ENCODE data around the gene WDR35.
"Not testable (repeated sequence)": the region's sequence is repeated elsewhere in the genome, so short reads cannot be mapped to it uniquely, and the experiment has no call there.

The WDR35 gene

DNA sequence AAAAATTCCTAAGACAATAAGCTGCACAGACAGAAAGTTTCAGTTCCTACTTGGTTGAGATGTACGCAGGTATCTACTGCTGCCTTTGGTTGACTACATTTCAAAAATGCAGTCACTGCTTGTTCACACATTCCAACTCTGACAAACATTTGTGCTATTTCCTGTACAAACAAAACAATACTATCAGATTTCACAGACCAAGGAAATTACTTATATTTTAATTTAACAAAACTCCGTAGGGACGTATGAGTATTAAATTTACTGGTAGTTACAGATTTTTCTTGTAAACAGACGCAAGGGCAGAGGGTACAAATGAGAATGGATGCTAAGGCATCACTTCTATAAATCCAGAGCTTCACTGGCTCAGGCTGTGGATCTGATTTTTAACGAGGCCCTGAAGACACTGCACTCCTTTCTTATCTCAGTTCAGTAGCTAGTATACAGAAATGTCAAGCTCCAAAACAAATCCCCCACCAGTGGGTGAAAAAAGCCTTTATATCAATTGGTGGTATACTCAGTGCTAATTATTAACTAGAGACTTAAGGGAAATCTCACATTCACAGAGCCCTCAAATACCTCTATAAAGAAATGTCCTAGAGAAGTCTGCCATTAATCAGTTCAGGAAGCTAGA, 56.4 kb downstream of the WDR35 start:
- TF ChIP-seq CTCF (IDR thresholded peaks at IDR 0.05; ENCODE audit: extremely low read depth, insufficient read depth, missing control alignments) = no peak
- no peak for DNase-seq (ENCODE audit: low spot score)
- in situ Hi-C loops (cut with MboI; ENCODE audit: low pct_unique_long_range_greater_than_20kb, low sequenced_read_pairs, unreplicated experiment) = no loop called here

DNA sequence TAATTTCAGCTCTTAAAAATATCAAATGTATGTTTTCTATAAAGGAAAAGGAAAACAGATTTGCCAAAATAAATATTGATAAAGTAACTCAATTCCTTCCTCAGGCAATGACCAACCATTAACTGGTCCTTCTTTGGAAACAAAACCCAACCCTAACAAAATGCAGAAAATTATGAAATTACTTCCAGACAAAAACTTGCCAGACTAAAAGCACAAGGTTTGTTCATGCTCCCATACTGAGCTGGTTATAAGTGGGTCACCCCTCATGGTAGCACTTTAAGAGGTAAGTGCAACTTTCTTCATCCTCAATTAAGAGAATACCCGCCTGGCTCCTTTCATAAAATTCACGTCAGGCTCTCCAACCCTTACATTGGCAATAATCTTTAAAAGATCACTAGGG, 57.0 kb downstream of the WDR35 start:
- in situ Hi-C loops (cut with MboI; ENCODE audit: low pct_unique_long_range_greater_than_20kb, low sequenced_read_pairs, unreplicated experiment) = no loop called here
- TF ChIP-seq CTCF (IDR thresholded peaks at IDR 0.05; ENCODE audit: extremely low read depth, insufficient read depth, missing control alignments) = no peak
- no peak for DNase-seq (ENCODE audit: low spot score)

DNA sequence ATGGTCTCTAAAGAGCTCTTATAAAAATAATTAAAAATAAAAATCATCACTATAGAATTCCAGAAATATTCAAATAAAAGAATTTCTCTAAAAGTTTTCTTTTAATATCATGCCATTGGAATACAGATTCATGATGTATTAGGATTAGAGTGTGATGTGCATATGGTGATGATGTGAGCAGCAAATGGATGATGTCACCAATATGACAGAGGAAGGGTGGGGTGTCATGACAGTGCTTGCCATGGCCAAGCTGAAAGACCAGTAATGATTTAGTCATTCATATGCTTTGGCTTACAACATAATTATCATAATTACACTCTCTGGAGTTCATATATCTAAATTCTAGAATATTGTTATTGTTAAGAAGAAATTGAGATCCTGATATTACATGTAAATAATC, 60.7 kb downstream of the WDR35 start:
- DNase-seq (ENCODE audit: low spot score) = no peak
- TF ChIP-seq CTCF (IDR thresholded peaks at IDR 0.05; ENCODE audit: extremely low read depth, insufficient read depth, missing control alignments) = no peak
- in situ Hi-C loops (cut with MboI; ENCODE audit: low pct_unique_long_range_greater_than_20kb, low sequenced_read_pairs, unreplicated experiment) = no loop called here

DNA sequence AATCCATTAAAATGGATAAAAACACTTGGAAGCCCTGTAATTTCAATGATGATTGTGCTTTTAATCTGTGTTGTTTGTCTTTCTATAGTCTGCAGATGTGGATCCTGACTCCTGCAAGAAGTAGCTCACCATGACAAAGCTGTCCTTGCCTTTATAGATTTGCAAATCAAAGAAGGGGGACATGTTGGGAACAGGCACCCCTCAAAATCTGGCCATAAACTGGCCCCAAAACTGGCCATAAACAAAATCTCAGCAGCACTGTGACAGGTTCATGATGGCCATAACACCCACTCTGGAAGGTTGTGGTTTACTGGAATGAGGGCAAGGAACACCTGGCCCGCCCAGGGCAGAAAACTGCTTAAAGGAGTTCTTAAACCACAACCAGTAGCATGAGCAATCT, 62.1 kb downstream of the WDR35 start:
- in situ Hi-C loops (cut with MboI; ENCODE audit: low pct_unique_long_range_greater_than_20kb, low sequenced_read_pairs, unreplicated experiment); DNase-seq (ENCODE audit: low spot score): not testable (repeated sequence)

DNA sequence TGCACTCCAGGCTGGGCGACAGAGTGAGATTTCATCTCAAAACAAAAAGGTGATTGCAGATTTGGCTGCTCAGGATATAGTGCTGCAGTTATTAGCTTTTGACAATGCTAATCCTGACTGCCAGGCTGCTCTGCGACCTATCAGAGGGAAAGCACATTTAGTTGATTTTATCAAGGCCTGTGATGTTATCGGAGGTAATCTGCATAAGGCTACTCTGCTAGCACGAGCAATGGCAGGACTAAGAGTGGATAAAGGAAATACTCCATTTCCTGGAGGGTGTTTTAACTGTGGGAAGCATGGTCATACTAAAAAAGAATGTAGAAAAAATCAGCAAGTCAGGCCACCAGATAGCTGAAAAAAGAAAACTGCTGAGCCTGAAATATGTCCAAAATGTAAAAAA, 65.4 kb downstream of the WDR35 start:
- in situ Hi-C loops (cut with MboI; ENCODE audit: low pct_unique_long_range_greater_than_20kb, low sequenced_read_pairs, unreplicated experiment) = not testable (repeated sequence)

DNA sequence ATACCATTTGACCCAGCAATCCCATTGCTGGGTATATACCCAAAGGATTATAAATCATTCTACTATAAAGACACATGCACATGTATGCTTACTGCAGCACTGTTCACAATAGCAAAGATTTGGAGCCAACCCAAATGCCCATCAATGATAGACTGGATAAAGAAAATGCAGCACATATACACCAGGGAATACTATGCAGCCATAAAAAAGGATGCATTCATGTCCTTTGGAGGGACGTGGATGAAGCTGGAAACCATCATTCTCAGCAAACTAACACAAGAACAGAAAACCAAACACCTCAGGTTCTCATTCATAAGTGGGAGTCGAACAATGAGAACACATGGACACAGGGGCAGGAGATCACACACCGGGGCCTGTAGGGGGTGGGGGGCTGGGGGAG, 67.7 kb downstream of the WDR35 start:
- DNase-seq (ENCODE audit: low spot score); in situ Hi-C loops (cut with MboI; ENCODE audit: low pct_unique_long_range_greater_than_20kb, low sequenced_read_pairs, unreplicated experiment): not testable (repeated sequence)

More for the DNA sequence above, 65.4 kb downstream of the WDR35 start:
- DNase-seq (ENCODE audit: low spot score) = not testable (repeated sequence)

GRCh38 chr2:19916385-19916950, 73.4 kb downstream of the WDR35 start:
- TF ChIP-seq CTCF (IDR thresholded peaks at IDR 0.05; ENCODE audit: extremely low read depth, insufficient read depth, missing control alignments) = no peak
- DNase-seq (ENCODE audit: low spot score) = no peak
- in situ Hi-C loops (cut with MboI; ENCODE audit: low pct_unique_long_range_greater_than_20kb, low sequenced_read_pairs, unreplicated experiment) = no loop called here

DNA sequence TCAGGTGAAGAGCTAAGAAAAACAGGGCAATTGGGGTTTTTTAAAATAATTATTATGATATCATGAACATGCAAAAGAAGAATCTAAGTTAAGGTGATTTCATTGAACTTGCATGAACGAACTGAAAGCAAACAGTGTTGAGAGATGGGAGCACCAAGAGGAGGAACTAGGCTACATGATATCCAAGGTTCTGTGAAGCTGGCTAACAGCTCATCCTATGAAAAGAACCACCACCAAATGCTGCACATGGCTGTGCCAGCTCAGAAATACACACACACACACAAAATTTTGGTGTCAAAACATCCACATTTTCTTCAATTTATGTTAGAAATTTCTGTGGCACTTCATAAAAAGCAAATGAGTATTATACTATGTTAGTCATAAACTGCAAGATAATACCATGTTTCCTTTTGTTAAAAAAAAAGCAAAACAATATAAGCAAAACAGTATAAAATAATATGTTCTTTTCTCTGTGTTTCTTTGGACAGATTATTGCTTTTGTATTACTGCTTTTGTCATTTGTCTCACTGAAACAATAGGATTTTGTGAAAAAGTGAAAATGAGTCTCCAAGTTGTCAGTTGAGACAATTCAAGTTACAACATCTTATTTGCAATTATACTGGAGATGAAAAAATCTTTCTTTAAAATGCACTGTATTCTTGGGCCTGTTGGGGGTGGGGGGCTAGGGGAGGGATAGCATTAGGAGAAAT, 75.5 kb downstream of the WDR35 start:
- in situ Hi-C loops (cut with MboI; ENCODE audit: low pct_unique_long_range_greater_than_20kb, low sequenced_read_pairs, unreplicated experiment) = no loop called here
- no peak for DNase-seq (ENCODE audit: low spot score)
- TF ChIP-seq CTCF (IDR thresholded peaks at IDR 0.05; ENCODE audit: extremely low read depth, insufficient read depth, missing control alignments) = no peak

Measured in GM13977 (cell line).